ENCODE measurements around the gene SENP2.
"Not testable (repeated sequence)": the region's sequence is repeated elsewhere in the genome, so short reads cannot be mapped to it uniquely, and the experiment has no call there.

The SENP2 gene

DNA sequence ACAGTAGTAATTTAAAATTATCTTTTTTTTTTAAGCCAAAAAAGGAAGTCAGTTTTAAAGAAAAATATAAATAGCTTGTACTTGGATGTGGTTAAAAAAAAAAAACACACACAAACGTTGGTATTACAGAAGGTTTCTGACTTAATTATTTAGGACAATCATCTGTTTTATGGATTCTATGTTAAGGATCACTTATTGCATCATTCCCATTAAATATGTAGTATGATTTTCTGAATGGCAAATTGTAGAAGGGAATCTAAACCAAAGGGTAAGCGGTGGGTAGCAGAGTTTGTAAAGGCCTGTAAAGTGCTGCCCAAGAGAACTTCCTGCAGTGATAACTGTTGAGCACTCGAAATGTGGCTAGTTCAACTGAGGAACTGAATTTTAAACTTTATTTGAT lies 8.0 kb downstream of the SENP2 start:
- no peak for DNase-seq

DNA sequence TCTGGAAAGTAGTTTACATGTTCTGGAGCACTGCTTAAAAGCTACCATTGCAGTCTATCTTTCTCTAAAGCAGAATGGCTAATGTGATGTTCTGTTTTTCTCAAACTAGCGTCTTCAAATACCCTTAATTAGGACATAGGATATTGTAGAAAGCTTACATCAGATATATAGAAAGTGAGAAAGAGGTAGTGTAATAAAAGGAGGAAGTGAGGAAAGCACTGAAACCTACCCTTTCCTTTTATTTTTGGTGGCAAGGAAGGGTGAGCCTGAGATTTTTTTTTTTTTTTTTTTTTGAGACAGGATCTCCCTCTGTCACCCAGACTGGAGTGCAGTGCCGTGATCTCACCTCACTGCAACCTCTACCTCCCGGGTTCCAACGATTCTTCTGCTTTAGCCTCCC lies 9.4 kb downstream of the SENP2 start:
- DNase-seq = no peak

DNA sequence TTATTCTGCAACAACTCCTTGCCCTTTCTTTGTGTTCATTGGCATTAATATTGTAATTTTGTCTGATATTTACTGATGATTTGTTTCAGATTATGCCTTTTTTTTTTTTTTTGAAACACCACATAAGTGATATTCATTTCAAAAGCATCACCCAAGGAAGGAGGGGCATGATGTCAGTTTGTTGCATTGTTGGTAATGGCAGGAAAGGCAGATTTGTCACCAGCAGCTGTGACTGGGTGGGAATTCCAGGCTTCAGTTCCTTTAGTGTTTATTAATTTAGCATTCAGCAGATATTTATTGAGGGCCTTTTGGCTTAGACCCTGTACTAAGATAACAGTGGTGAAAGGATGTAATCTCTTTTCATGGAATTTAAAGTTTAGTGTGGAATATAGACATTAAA lies 19.5 kb downstream of the SENP2 start:
- no peak for DNase-seq

DNA sequence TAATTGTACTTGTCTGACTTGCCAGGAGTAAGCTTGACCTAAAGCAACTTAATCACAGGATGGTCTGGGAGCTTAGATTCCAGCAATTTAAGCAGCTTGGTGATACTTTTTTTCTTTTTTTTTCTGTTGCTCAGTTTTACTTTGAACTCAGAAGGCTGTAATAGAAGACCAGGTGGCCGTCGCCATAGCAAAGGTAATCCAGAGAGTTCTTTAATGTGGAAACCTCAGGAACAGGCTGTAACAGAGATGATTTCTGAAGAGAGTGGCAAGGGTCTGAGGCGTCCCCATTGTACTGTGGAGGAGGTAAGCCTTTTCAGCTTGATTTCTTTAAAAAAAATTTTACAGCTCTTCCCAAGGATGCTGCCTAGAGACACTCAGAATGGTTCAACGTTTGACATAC lies 20.1 kb downstream of the SENP2 start:
- DNase-seq = no peak

DNA sequence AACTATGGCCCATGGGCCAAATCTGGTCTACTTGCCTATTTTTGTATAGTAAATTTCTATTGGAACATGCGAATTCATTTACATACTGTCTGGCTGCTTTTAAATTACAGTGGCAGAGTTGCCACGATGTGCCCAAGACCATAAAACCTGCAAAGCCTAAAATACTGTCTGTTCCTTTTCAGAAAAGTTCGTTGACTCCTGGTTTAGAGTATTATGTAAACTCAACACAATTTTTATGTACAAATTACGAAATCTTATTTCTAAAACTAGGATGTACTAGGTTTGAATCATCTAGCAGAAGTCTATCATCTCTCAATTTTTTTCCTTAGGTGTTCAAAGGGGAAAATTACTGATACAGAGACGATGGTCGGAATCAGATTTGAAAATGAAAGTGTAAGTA lies 26.9 kb downstream of the SENP2 start:
- DNase-seq = no peak

DNA sequence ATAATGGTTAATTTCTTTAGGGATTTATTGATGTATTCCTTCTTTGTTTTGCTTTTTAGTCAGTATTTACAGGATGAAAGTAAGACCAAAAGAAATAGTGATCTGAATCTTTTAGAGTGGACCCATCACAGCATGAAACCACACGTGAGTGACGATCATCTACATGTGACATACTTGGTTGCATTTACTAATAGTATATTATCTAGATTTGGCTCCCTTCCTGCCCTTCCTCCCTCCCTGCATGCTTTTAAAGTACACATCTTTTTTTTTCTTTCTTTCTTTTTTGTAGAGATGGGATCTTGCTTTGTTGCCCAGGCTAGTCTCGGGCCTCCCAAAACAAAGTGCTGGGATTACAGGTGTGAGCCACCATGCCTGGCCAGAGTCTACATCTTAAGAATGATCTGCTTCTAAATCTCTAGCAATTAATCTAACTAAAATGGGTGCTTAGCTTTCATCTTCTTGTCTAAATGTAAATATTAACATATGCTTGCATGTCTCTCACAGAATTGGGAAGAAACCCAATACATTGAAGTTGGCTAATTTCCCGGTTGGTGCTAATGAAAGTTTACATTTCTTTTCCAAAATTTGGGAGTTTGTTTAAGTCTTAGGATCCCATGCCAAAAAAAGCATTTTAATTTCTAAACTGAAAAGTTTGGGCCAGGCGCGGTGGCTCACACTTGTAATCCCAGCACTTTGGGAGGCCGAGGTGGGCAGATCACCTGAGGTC lies 38.0 kb downstream of the SENP2 start:
- DNase-seq = no peak

DNA sequence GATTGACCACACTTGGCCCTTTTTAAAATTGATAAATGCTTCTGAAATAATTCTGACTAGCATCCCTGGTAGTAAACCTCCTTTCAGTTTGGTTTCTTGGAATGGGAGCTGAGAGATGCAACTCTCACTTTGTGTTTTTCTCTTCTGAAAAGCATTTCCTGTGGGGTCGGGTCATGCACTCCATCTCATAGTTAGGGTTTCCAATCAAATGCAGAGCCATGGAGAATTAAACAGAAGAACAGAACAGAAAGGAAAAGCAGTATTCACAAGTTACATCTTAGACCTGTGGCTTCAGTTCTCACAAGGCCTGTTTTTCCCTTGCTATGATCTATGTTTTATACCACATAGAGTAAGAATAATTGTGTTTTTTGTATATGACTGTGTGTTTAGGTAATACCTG lies 39.7 kb downstream of the SENP2 start:
- DNase-seq = no peak

DNA sequence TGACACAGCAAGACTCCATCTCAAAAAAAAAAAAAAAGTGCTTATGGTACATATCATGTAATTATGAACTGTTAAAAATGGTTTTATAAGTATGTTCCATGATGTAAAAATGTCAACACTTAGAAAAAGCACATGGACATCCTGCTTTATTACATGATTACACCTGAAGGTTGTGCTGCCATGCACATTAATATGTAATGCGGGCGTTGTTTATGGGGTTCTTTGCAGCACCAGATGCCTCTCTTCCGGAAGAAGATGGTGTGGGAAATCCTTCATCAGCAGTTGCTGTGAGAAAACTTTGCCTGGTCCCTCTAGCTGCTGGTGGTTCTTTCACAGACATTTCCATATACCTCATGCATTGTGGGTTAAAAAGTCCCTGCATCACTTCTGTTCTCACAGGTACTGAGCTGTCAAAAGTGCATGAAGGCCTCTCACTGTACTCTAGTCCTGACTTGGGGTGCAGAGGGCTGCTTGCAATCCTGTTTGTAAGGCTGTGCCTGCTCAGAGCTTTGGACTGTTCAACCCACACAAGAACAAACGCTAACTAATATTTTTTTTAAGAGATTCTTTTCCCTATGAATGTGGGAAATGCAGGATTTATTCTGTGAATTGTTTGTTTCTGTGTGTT lies 43.6 kb downstream of the SENP2 start:
- DNase-seq = no peak

DNA sequence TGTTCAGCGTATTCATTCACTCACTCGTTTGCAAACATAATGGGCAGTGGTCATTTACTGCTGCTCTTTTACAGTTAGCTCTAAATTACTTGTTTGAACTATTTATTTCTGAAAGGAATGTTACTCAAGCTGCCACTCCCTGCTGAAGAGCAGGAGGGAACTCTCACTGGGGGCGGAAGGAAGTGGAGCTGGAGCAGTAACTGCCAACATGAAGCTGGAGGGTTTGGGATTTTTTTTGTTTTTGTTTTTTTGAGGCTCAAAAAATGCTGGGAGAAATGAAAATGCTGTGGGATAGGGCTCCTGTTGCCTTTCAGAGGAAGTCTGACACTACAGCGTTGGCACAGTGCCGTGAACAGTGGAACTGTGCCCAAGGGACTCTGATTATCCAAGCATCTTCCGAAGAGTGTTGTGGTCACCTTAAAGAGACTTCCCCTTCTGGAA lies 44.1 kb downstream of the SENP2 start:
- no peak for DNase-seq

DNA sequence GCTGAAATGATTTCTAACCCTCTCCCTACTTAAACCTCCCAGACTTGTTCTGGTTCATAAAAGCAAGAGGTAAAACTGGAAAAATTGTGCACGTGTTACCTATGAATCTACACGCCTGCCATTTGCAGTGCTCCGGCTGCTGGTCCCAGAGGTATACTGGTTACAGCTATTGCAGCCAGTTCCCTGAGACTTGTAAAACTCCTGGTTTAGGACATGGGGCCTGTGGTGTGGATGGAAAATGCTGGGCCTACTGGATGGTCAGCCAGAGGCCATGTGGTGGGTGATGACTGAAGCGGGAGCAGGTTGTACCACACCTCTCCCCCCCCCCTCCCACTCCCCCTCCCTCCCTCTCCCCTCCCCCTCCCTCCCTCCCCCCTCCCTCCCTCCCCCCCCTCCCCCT lies 45.0 kb downstream of the SENP2 start:
- no peak for DNase-seq

DNA sequence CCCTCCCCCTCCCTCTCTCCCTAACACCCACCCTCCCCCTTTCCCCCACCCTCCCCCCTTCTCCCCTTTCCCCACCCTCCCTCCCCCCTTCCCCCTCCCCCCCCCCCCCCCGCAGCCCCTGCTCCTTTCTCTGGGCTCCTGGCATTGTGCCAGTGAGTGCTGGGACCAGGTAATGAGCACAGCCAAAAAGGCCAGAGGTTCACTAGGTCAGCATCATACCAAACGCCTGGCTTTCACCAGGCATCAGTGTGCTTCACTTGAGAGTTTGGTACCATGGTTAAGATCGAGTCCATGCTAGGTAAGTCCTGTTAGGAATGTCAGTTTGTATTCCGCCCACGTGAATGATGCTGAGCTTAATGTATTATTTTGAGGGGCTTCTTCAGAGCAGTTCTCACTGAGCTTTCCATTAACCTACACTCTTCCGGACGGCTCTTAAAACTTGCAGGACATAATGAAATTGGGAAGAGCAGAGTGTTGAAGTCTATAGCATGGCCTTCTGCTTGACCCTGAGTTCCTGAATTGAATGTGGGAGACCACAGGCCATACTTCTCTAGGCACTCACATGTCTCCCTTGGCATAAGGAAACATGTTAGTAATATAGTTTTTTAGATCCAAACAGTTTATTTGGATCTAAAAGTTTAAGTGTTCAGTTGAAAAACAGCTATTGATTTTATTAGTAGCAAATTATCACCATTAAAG lies 45.6 kb downstream of the SENP2 start:
- DNase-seq = no peak

DNA sequence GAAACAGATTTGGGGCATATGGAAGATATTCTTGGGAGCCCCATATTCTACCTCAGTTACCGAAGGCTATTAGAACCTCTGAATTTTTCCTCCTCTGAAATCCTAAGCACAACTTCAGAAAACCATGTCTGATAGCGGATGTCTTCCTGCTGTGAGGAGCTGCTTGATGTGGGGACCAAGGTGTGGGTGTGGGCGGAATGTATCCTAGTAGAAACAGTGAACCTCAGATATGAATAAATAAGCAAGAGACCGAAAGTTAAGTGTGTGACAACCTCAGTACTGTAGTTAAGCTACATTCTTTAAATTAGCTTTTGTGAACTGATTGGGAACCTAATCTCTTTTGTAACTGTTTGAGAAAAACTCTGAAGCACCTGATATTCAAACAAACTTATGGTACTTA lies 46.9 kb downstream of the SENP2 start:
- DNase-seq = no peak

DNA sequence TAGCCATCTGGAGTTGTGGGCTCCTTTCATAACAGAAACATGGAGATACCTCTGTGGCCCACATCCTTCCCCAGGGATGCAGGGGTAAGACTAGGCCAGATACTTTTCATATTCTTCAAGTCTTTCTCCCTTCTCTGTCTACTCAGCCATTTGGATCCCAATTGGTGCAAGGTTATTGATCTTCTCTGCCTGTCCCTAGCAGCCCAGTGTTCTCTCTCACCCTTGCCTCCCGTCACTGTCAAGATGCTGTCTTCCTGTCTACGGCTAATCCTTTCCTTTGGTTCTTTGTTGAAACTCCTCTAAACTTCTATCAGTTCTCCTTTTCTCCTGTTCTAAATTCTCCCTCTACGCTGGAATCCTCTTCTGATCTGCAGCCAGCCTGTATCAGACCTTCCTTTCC lies 51.3 kb downstream of the SENP2 start:
- DNase-seq = no peak

DNA sequence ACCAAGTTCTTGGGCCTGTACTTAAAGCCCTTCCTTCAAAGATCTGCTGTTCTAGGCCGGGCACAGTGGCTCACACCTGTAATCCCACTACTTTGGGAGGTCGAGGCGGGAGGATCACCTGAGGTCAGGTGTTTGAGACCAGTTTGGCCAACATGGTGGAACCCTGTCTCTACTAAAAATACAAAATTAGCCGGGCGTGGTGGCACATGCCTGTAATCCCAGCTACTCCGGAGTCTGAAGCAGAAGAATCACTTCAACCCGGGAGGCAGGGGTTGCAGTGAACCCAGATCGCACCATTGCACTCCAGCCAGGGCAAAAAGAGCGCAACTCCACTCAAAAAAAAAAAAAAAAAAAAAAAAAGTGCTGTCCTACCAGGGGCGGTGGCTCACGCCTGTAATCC lies 52.6 kb downstream of the SENP2 start:
- DNase-seq = not testable (repeated sequence)

DNA sequence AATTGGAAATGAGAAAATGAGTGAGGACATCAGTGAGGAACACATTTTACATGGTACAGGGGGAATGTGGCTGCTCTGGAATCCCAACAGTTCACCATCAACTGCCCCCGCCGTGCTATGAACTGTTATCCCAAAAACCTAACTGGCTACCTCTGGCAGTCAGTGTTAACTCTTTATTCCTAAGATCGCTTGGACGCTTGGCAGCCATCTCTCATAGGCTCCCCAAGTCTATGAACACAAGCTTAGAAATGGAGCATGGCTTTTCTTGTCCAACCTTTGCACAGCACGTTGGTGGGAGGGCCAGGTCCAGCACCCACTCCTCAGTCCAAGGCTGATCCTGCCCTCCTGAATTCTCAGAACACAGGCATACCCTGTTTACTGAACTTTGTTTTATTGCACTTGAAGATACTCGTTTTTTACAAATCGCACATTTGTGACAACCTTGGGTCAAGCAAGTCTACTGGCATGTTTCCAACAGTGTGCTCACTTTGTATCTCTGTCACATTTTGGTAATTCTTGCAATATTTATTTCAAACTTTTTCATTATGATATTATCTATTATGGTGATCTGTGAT lies 53.6 kb downstream of the SENP2 start:
- DNase-seq = no peak

DNA sequence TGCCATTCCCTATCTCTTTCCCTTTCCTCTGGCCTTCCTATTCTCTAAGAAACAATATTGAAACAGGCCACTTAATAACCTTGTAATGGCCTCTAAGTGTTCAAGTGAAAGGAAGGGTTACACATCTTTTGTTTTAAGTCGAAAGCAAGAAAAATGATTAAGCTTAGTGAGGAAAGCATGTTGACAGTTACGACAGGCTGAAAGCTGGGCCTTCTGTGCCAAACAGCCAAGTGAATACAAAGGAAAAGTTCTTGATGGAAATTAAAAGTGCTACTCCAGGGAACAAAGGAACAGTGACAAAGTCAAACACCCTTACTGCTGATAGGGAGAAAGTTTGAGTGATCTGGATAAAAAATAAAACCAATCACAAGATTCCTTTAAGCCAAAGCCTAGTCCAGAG lies 54.2 kb downstream of the SENP2 start:
- DNase-seq = no peak

DNA sequence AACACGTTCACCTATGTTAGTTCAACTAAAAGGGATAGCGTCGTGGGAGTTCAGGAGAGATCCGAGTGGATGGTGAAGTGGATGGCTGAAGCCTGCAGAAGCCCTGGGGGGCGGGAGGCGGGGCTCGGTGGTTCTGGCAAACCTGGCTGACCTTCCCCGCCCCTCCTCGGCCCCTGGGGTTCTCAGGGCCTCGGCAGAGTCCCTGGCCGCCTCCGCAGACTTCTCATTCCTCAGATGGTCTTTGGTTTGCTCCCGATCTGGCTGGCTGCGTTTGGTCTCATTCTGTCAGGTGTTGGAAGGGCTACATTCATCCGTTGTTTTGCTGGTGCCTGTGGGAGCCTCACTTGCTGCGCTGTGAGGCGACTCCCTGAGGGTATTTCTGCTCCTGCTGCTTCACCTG lies 59.1 kb downstream of the SENP2 start:
- peak; percentile 13 for DNase-seq

DNA sequence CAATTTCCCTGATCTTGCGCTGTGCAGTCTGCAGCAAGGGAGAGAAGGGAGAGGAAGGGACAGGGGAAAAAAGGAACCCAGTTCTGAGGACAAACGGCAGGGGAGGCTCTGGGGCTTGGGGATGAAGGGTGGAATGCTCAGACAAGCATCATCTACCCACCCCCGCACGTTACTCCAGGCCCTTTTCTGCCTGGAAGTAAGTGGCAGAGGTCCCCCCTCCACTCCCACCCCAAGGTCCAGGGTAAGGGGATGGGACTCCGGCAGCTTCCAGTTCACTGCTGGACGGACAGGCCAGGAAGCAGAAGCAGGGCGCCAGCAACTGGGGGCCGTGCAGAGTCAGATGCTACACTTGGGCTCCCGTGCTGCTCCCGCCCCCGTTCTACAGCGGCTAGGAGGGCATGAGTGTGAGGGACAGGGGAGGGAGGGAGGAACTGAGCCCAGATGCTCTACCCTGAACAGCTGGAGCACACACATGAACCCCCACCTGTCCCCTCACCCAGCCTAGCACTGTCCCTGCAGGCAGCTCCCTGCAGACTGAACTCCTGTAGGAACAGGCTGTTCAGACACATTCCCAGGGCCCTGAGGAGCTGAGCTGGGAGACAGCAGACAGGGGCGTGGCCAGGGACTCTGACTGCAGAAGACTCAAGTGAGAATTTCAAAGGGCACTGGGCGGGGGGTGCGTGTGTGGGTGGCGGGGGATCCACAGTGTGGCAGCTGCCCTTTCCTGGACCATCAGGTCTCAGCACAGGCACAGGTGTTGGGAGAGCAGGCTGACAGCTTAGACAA lies 59.7 kb downstream of the SENP2 start:
- DNase-seq = no peak

DNA sequence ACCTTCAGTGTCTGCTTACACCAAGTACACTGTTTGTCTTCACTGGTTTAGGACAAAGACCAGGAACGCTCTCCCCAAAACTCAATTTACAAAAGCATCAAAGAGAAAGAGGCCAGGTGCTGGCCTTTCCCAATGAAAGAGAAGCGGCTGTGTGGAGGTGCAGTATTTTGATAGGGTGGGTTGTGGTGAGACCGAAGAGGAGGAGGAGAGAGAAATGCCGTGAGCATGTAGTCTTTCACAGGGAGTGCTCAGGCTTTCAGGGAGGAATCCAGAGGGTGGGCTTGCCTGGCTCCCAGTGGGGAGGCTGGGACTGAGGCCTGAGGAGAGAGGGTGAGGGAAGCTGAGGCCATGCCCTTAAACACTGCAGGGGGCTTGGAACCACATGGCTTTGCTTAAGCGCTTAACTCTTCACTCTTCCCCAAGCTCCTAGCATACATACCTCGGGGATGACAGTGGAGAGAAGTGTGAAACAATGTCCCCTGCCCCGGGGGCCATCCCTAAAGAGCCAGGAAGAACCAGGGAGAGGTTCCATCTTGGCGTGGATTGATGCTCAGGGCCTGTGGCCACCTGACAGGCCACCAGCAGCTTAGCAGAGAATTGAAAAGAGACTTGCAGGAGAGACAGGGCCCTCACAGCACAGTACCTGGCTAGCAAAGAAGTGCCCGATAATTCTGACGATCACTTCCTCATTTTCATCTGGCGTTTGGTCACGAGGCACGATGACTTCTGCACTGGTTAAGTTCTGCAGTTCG lies 60.5 kb downstream of the SENP2 start:
- DNase-seq = no peak

DNA sequence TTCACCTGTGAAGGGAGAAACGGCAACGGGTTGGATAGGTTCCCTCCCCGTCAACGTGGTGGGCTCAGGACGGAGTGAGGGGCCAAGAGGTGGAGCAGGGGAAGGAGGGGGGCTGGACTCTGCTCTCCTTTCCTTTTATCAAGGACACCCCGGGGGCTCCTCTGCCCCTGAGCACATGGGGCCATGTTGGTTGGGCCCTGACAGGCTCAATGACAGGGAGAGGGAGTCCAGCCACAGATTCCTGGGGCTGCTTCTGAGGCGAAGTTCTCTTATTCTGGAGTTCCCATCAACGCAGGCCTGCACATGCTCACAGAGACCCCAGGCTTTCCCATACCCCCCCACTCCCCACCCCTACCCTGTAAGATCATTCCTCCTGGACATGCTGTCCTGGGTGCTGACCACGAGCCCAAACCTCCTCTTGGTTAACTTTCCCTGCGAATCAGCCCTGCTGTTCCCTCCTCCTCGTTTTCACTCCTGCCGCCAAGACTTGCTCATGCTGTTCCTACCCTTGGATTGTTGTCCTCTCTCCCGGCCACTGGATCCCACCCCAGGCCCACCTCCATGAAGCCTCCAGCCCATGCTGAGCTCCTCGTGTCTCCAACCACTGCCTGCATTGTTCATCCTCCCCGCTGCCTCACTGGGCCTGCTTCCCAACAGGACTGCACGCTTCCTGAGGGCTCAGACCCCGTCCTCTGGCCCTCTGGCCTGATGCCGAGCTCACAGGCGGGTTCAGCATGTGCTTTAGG lies 61.2 kb downstream of the SENP2 start:
- DNase-seq = no peak

DNA sequence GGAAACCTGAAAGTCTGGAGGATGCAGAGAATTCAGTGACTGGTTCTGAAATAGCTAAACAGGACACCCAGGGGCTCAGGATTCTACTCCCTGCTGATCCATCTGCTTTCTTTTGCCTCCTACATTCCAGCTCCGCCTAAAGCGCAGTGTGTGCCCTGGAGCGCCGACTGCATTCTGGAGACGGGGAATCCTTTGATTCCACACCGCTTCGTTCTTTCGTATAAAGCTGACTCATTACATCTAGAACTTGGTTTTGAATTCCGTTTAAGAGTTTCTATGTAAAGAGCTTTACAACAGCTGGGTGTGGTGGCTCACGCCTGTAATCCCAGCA lies 61.8 kb downstream of the SENP2 start:
- no peak for DNase-seq

DNA sequence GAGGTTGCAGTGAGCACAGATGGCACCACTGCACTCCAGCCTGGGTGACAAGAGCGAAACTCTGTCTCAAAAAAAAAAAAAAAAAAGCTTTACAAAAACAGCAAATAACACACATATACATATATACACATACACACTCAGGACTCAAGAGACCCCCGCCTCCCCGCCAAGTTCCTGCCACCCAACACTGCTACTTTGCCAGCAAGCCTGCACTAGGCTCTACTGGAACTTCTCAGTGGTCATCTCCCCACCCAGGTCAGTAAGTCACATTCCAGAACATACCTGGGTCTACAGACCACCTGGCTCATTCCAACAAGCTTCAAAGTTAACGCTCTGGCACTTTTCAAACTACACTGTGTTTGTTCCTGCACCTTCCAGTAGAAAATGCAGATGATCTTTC lies 62.3 kb downstream of the SENP2 start:
- DNase-seq = no peak
